Mucosa of descending colon (tissue), 3 donors: ENCODE results near the gene TXNDC8. TPM values are rescaled to one million over a fixed set of nuclear protein-coding genes. Genes with fewer than 3 reads are reported as not detected.
A peak's percentile ranks its signal among the peaks of the same experiment; 100 is the strongest.

ENCODE experiments used
- ATAC-seq: fragments of 200-7000 bp; cut with Tn5 transposase; one replicate; pipeline ENCODE4 v1.9.1; 2020; ENCODE audit warnings: mild to moderate bottlenecking, moderate library complexity
- DNase-seq, 3 donors: peaks; one replicate each; pipeline ENCODE4 v3.0.0-alpha.2; 2020
- H3K36me3 ChIP-seq: fragments of 200-600 bp; one replicate; pipeline ENCODE4 v1.8.0; 2021; ENCODE audit warnings: low read depth, mild to moderate bottlenecking
- H3K4me1 ChIP-seq: fragments of 200-600 bp; one replicate; pipeline ENCODE4 v1.8.0; 2021; ENCODE audit warnings: low read depth, mild to moderate bottlenecking
- H3K4me3 ChIP-seq: fragments of 200-600 bp; one replicate; pipeline ENCODE4 v1.8.0; 2021; ENCODE audit warnings: mild to moderate bottlenecking
- H3K9me3 ChIP-seq: fragments of 200-600 bp; one replicate; pipeline ENCODE4 v1.8.0; 2021; ENCODE audit warnings: mild to moderate bottlenecking
- intact Hi-C, 2 donors: fragments of 100-400 bp; cut with DNase I in 1 of 2; cut with micrococcal nuclease in 1 of 2; formaldehyde crosslinking; loops; one replicate each; pipeline versions ENCODE4 v1.11.0 to v1.11.1; 2022; cut with DNase I, micrococcal nuclease
- total RNA-seq, 3 donors: library from RNA; stranded (reverse); fragmentation: NEBNext Ultra II Directional in 2 of 3; extraction: Animal tissue kit (Norgen Biotek cat#: 25700) in 2 of 3; gene quantifications; one replicate each; pipeline versions ENCODE4 v1.2.1 to v1.2.4, GENCODE V29; 2021 to 2023
- TF ChIP-seq, protein P1 (sequence below): fragments of 200-600 bp; IDR thresholded peaks from one replicate; pipeline ENCODE4 v1.8.0; 2022; ENCODE audit warnings: antibody characterized with exemption, mild to moderate bottlenecking
- donor health status: DM: no; HTN: no; CAD: no; lungs with moderate emphysema.
- donor health status: DM: no; HTN: no; CAD: no.
- donor health status: DM: no; HTN: yes; CAD: no.

TXNDC8 gene
- total RNA-seq, 3 donors from 2014 or later = not detected

GRCh38 chr9:110357505-110357904 is 19.8 kb upstream of the TXNDC8 start:
- no peak overlapping the region for H3K4me3 ChIP-seq
- intact Hi-C loops = no loop called here
- H3K36me3 ChIP-seq = no peaks in the 10 kb centered on the region
- H3K9me3 ChIP-seq = no peaks in the 10 kb centered on the region
- DNase-seq = no peak
- TF ChIP-seq, protein P1, sequence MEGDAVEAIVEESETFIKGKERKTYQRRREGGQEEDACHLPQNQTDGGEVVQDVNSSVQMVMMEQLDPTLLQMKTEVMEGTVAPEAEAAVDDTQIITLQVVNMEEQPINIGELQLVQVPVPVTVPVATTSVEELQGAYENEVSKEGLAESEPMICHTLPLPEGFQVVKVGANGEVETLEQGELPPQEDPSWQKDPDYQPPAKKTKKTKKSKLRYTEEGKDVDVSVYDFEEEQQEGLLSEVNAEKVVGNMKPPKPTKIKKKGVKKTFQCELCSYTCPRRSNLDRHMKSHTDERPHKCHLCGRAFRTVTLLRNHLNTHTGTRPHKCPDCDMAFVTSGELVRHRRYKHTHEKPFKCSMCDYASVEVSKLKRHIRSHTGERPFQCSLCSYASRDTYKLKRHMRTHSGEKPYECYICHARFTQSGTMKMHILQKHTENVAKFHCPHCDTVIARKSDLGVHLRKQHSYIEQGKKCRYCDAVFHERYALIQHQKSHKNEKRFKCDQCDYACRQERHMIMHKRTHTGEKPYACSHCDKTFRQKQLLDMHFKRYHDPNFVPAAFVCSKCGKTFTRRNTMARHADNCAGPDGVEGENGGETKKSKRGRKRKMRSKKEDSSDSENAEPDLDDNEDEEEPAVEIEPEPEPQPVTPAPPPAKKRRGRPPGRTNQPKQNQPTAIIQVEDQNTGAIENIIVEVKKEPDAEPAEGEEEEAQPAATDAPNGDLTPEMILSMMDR = no peak
- no peak for ATAC-seq
- no peaks in the 10 kb centered on the region for H3K4me1 ChIP-seq

GRCh38 chr9:110356639-110357395 is 19.2 kb upstream of the TXNDC8 start:
- Histone ChIP-seq H3K4me1 (no peaks in the 10 kb centered on the region), H3K36me3 (no peaks in the 10 kb centered on the region), H3K9me3 (no peaks in the 10 kb centered on the region), H3K4me3 (no peak overlapping the region)
- intact Hi-C loops = no loop called here
- ATAC-seq (no peak), DNase-seq (no peak)
- TF ChIP-seq, protein P1 = no peak

DNA sequence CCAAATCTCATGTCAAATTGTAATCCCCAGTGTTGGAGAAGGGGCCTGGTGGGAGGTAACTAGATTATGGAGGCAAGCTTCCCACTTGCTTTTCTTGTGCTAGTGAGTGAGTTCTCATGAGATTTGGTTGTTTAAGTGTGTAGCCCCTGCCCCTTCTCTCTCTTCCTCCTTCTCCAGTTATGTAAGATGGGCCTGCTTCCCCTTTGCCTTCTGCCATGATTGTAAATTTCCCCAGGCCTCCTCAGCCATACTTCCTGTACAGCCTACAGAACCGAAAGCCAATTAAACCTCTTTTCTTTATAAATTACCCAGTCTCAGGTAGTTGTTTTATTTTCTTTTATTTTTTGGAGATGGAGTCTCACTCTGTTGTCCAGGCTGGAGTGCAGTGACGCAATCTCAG is 18.2 kb upstream of the TXNDC8 start:
- no peak overlapping the region for H3K4me3 ChIP-seq
- ATAC-seq = no peak
- DNase-seq = no peak
- intact Hi-C loops = no loop called here
- no peaks in the 10 kb centered on the region for H3K9me3 ChIP-seq
- TF ChIP-seq, protein P1 = no peak
- H3K36me3 ChIP-seq = no peaks in the 10 kb centered on the region
- peaks cover 5% of the 10 kb centered on the region for H3K4me1 ChIP-seq

GRCh38 chr9:110351009-110351467 is 13.4 kb upstream of the TXNDC8 start:
- peak; percentile 95 for ATAC-seq
- H3K4me1 ChIP-seq = peaks cover 5% of the 10 kb centered on the region
- intact Hi-C loops = no loop called here
- H3K4me3 ChIP-seq = no peak overlapping the region
- TF ChIP-seq, protein P1 = no peak
- no peaks in the 10 kb centered on the region for H3K36me3 ChIP-seq
- DNase-seq = peak in 1 of 3 donors; percentile 2
- no peaks in the 10 kb centered on the region for H3K9me3 ChIP-seq

- Histone ChIP-seq H3K9me3 (no peaks in the 10 kb centered on the region), H3K36me3 (no peaks in the 10 kb centered on the region), H3K4me1 (peaks cover under 1% of the 10 kb centered on the region), H3K4me3 (no peak overlapping the region)
- ATAC-seq (no peak), DNase-seq (no peak)
- intact Hi-C loops = no loop called here
- TF ChIP-seq, protein P1 = no peak
Observed at GRCh38 chr9:110346325-110346724, 8.7 kb upstream of the TXNDC8 start.
